DMS 273 treated with DMSO at 0.1 percent for 48 hours (cell line): ENCODE results near the gene CDKN2C.
A peak's percentile ranks its signal among the peaks of the same experiment; 100 is the strongest.

ENCODE experiments used
- DNase-seq: peaks from one replicate; lab custom pipeline; 2025; lab: John Stamatoyannopoulos, UW

The CDKN2C gene

GRCh38 chr1:50966991-50967390 is 3.1 kb upstream of the CDKN2C start:
- no peak for DNase-seq

GRCh38 chr1:50967416-50968157 is 2.5 kb upstream of the CDKN2C start:
- peak; percentile 45 for DNase-seq

GRCh38 chr1:50968158-50968820 is 1.8 kb upstream of the CDKN2C start:
- peak; percentile 85 for DNase-seq

- no peak for DNase-seq
These were observed 1.0 kb upstream of the CDKN2C start for GRCh38 chr1:50968821-50969610.

- DNase-seq = peak; percentile 39
These were observed 453 bp downstream of the CDKN2C start for GRCh38 chr1:50970509-50970887.

- no peak for DNase-seq
These were observed 1.0 kb downstream of the CDKN2C start for GRCh38 chr1:50970931-50971582.

- no peak for DNase-seq
These were observed 1.8 kb downstream of the CDKN2C start for GRCh38 chr1:50971748-50972305.

GRCh38 chr1:50972766-50973165 is 2.7 kb downstream of the CDKN2C start:
- DNase-seq = no peak

GRCh38 chr1:50973255-50973654 is 3.2 kb downstream of the CDKN2C start:
- DNase-seq = no peak

GRCh38 chr1:50973875-50974617 is 4.0 kb downstream of the CDKN2C start:
- DNase-seq = peak; percentile 76

- DNase-seq = peak; percentile 57
These were observed 4.5 kb downstream of the CDKN2C start for GRCh38 chr1:50974618-50974935.

- peak; percentile 53 for DNase-seq
These were observed 5.4 kb downstream of the CDKN2C start for GRCh38 chr1:50975436-50975835.

- peak; percentile 85 for DNase-seq
These were observed 6.3 kb downstream of the CDKN2C start for GRCh38 chr1:50976111-50976889.

- peak; percentile 85 for DNase-seq
These were observed 7.0 kb downstream of the CDKN2C start for GRCh38 chr1:50976890-50977574.

- DNase-seq = no peak
These were observed 7.6 kb downstream of the CDKN2C start for GRCh38 chr1:50977575-50978143.

- DNase-seq = peak; percentile 71
These were observed 8.3 kb downstream of the CDKN2C start for GRCh38 chr1:50978144-50978851.

GRCh38 chr1:50978852-50979781 is 9.1 kb downstream of the CDKN2C start:
- DNase-seq = peak; percentile 82

- no peak for DNase-seq
These were observed 9.9 kb downstream of the CDKN2C start for GRCh38 chr1:50979937-50980336.
